Activated CD4-positive, alpha-beta T cell treated with anti-CD3 and anti-CD28 coated beads, Interleukin-2, Interleukin-6, amounts not matched to agents 100 ng/mL and 50 ng/mL, durations not matched to agents 16 hours and 8 hours (primary cell): ENCODE measurements around the gene PTGER4.

Source experiments
- DNase-seq: peaks from one replicate; pipeline ENCODE4 v3.0.0-alpha.2; 2020

Gene PTGER4

DNA sequence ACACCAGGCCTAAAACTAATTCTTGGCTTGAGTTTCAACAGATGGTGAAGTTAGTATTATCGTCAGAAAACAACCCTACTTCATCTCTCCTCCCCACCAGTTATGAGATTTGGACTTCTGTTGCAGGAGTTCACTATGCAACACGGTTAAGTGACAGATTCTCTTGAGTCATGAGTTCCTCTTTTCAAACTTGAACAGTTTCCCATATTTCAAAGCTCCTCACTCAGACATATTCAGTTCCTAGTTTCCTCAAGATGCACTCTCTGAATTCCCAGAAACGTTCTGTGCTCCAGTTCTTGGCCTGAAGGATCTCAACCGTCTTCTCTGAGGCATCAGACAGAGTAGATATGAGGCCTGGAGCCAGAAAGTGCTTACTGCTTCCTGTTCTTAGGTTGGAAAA is 7.3 kb upstream of the PTGER4 start:
- DNase-seq = no peak

DNA sequence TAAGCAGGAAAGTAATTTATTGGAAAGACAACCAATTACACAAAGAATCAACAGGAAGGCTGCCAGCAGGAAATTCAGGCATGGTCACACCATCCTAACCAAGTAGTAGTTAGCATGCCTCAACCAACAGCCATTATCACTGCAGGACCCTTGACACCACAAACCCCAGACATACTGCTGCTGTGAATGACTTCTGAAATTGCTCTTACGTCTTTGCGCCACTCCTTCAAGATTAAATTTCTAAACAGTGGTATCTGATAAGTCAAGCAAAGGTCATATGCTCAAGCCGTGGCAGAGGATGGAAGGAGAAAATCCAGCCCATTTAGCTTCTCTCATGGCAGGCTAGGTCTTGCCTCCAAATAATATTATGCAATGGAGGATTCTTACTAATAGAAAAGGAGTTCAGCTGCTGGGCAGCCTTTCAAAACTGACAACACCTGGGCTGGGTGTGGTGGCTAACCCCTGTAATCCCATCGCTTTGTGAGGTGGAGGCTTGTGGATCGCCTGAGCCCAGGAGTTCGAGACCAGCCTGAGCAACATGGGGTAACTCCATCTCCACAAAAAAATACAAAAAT is 5.0 kb upstream of the PTGER4 start:
- no peak for DNase-seq

DNA sequence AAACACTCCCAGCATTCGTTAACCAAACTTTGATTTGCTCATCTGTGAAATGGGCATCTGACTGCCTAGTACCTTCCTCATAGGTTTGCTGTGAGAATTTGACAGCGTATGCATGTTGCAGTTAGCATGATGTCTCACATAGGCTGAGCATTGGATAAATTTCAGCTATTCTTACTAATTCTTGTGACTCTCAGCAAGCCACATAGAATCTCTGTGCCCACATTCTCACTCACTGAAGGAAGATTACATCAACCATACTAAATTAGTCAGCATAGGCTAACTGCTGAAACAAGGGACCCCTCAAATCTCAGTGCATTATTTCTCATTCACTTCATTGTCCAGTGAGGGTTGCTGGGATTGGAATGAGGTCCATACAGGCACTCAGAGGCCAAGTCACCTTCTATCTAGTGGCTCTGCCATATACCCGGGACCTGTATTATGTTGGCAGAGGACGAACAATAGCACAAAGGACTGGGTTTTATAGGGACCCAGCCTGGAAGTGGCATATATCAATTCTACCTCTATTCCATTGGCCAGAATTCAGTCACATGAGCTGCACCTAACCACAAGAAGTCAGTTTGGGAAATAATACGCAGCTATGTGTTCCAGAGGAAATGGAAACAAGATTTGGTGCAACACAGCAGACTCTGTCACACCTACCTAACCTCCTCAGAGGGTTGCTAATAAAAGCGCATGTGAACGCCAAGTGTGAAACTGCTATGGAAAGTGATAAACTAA is 4.2 kb upstream of the PTGER4 start:
- peak; percentile 89 for DNase-seq

DNA sequence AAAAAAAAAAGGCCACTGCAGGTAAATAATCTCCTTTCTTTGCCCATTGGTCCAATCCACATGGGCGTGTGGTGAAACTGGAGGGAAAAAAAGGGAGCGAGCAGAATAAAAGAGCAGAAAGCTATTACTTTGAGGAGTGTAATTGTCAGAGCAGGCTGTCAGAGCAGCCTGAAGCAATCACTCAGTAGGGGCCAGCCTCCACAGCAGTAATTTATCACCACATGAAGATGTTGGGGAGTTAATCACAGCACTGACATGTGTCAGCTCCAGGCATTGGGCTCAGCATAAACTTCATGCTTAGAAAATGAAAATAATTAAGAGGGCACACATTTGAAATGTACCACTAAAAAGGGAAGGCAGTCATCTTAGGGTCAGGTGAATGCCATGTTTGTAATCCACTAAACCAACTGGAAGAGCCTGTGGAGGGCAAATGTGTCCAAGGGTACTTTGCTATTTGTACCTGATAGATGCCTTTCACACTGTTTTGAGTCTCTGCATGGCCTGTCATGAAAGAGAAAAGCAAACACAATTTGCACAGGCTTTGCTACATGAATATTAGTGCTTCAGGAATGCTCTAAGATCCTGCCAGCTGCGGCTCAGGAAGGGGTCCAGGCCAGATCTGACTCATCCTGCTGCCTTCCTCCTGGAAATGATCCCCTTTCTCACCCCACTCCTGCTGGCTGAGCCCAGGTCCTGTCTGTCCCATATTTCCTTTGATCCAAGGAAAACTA is 2.9 kb upstream of the PTGER4 start:
- no peak for DNase-seq

DNA sequence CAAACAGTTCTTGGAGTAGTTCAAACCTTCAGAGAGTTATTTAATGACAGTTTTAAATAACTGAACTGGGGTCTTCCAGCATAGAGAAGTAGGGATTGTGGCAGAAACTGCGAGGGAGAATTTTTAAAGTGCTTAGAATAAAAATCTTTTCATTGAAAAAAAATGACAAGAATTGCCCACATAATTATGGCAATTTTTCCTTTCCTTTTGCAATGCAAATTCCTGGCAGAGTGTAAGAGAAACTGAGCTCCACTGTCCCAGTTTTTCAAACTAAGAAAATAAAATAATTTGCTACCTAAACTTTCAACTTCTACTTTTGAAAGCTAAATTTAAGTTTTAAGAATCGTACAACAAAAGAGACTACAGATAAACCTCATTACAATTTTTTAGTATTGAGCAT is 2.3 kb upstream of the PTGER4 start:
- no peak for DNase-seq

DNA sequence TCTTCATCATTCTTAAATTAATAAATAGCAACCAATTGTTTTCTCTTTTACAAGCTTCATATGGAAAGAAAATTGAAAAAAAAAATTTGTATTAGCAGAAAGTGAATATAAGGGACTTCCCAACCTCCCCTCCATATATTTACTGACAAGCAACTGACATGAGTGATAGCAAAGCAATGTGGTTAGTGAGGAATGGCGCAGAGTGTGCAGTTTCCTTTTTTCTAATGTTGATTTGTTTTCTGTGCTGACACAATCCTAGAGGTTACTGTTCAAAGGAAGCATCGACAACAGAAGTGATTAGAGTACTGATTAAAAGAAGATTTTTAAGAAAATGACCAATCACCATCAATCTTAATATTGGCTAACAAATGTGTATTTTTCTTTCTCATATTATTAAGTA is 1.7 kb upstream of the PTGER4 start:
- DNase-seq = peak; percentile 84

DNA sequence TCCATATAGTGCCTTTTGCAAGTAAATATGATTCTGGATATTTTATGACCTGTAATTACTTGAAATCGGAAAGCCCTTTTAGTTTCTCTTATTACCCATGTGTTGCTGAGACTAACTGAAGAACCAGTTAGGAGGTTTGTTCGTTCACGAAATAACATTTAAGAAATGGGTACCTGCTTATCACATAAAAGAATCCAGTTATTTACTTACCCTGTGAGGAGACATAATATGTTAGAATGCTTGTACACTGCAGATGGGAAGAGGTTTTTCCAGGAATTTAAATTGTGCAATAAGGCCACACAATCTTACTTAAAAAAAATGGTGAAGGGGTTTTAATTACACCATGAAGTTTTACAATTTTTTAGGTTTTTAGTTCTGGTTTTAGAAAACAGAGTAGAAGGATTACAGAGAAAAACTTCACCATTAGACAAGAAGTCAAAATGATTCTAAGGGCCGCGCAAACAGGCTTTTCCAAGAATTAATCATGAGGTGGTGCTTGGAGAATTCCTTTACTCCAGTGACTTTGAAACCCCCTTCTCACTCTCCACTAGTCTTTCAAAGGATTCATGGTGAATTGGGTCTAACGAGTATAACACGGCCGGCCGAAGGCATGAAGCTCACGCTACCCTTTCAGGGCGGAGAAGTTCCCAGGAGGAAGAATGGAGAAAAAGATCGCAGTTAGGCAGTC is 1.1 kb upstream of the PTGER4 start:
- DNase-seq = no peak

DNA sequence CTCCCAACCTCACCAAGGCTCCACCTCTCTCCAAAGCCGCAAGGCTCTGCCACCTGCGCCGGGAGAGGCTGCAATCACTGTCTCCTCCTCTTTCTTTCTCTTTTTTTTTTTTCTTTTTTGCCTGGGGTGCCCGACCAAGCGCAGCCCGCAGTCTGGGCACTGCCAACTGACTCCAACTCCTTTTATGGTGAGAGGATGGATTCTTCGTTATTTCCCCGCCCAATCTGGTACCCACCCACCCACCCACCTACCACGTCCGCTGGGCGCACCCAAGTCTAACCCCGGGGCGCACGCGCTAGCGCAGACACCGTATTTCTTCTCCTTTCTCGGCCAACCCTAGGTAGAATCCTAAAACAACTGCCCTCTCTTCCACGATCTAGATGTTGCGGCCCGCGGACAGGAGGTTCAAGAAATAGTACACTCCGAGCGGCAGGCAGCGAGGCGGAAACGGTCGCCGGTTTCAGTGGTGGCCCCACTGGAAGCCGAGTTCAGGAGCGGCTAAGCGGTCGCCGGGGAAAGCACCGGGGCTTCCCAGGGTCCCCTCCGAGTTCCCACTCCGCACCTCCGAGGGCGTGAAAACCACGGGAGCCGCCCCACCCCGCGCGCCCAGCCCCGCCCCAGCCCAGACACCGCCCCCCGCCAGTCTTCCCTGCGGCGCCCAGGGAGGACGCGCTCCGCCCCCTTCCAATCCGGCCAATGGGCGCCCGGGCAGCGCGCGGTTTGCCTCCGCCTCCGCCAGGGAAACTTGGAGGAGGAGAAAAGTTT is 385 bp upstream of the PTGER4 start:
- peak; percentile 98 for DNase-seq

DNA sequence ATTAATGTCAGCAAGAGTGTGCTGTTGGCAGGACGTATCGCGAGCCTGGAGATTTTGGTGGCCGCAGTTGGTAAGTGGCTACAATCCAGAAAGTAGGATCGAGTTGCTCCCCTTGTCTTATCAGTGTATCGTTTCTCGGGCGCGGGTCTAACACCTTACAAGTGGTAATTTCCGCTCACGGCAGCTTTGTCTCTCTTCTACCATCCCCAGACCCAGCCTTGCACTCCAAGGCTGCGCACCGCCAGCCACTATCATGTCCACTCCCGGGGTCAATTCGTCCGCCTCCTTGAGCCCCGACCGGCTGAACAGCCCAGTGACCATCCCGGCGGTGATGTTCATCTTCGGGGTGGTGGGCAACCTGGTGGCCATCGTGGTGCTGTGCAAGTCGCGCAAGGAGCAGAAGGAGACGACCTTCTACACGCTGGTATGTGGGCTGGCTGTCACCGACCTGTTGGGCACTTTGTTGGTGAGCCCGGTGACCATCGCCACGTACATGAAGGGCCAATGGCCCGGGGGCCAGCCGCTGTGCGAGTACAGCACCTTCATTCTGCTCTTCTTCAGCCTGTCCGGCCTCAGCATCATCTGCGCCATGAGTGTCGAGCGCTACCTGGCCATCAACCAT is 1.1 kb downstream of the PTGER4 start:
- DNase-seq = peak; percentile 69

DNA sequence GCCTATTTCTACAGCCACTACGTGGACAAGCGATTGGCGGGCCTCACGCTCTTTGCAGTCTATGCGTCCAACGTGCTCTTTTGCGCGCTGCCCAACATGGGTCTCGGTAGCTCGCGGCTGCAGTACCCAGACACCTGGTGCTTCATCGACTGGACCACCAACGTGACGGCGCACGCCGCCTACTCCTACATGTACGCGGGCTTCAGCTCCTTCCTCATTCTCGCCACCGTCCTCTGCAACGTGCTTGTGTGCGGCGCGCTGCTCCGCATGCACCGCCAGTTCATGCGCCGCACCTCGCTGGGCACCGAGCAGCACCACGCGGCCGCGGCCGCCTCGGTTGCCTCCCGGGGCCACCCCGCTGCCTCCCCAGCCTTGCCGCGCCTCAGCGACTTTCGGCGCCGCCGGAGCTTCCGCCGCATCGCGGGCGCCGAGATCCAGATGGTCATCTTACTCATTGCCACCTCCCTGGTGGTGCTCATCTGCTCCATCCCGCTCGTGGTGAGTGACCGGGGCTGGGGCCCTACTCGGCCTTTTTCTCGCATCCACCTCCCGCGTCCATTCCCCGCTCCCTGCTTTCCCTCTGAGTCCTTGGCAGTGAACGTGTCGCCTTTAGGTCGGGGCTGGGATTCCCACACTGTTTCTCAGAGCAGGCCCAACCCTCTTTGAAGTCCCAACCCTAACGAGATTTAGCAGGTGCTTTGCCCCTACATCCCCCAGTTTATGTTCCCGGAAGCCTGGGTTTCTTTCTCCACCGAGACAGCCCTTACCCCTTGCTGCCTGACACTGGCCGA is 1.8 kb downstream of the PTGER4 start:
- peak; percentile 62 for DNase-seq

DNA sequence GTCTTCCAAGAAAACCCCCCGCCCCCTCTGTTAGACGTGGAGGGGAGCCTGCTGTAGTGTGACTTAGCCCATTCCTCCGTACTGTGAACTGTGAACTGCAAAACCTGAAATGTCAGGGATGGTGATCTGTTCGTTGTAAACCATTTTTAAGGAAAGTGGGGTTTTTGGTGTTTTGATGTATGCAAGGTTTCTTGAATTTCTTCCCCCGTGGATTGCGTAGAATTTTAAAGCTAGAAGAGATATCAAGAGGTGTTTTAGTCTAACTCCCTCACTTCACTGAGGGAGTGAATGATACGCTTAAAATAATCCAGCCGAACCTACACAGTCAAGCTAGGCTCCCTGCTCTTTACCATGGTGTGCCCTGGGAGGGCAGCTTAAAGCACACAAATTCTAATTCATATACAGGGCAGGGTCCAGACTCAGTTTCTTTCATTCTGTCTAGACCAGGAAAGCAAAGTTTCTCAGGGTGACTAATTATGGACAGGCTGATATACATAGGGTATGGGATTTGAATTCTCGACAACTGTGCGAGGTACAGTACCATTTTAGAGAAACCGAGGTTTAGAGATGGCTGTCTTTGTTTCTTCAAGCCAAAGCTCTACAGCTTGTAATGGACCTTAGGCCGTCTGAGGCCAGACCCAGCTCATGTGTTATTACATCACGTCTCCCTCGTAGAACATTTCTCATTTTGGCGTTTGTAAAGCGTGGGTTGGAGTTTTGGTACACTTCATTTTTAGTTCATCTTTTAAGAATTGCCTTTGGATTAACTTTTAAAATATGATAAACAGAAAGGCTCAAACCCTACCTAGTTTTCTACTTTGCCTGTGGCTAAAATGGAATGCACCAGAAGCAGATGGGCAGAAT is 2.7 kb downstream of the PTGER4 start:
- DNase-seq = peak; percentile 53

DNA sequence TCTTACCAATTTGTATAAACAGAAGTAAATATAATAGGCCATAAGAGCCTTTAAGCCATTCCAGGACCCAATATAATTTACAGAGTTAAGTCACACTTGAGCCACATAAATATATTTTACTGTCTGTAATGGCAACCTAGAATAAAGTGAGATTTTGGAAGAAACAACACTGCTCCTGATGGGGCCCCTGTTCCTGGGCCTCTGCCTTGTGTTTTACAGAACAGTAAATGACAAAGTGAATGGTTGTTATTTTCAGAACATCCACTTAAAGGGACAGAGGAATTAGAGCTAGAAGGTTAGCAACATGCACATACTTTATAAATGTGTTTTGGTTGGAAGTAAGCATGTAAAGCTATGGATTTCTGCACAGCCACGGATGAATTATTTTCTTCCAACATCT is 3.6 kb downstream of the PTGER4 start:
- no peak for DNase-seq

DNA sequence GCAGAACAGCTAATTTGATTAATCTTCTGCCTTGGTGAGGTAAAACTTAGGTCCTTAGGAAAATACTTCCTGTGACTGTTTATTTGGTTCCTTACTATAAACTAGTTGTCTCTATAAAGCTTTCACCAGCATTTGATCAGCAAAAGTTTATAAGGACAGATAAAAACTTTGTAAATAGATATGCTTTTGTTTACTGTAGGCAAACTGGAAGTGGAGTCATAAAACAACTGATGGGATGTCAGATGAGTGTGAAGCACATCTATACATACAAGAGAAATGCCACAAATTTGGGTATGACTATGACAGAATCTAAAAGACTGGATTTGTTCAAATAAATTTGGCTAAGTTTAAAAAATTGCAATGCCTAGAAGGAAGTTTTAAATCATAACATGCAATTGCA is 5.5 kb downstream of the PTGER4 start:
- DNase-seq = no peak

DNA sequence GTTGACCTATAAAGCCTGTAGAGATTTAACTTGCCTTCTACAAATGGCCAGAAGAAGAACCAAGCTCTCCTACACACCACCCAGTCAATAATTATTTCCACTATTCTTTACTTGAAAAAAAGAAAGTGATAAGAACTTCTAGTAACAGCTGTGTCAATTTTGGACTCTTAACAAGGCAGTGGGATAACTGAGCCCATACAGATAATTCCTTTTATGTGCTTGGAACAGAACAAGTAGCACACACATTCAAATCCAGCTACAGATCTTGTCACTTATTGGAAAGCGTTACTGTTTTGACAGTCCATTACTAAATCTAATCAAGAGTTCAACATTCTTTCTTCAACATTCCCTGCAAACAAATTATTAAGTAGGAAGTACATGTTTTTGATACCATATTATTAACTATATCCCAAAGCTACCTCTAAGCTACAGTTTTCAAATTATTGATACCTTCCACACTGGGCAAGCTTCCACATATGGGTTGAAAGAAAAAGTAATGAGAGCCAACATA is 6.3 kb downstream of the PTGER4 start:
- DNase-seq = no peak

DNA sequence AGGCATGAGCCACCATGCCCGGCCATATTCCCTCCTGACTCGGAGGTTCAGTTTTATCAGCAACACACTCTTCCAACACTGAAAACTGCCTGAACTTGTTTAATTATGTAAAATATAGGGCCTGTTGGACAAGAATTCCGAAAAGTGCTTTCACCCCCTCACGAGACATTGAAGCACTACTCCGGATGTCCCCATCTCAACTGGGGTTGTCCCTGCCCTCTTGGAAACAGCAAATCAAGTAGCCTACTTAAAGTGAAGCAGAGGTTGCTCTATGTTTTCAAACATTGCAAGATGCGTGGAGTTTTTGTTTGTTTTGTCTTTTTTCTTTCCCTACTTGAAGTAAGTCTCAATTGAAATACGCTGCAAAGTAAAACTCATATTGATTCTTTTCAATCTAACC is 7.6 kb downstream of the PTGER4 start:
- DNase-seq = peak; percentile 66

DNA sequence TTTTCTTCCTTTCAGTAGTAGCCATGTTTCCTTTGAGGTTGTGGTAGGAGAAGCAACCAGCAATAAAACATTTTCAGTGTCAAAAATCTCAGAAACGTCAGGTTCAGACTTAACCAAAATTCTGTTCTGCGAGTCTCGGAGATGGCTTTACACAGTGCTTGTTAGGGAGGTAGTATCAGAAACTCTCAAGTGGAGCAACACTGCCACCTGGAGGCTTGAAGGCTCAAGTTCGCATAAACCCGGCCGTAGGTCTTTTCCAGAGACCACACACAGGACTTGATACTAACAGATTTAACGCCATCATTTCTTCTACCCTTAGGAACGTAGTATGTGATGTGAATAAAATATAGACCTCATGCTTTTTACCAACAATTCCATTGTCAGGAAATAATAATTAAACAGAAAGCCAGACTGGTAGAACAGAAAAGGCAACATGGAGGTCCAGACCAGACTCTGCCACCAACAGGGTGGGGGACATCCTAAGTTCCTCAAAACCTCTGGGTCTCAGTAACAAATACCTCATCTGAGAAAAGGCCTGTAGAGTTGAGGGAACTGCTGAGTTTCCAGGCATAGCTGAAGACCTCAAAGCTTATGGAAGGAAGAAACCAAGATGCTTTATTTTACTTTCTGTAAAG is 8.5 kb downstream of the PTGER4 start:
- peak; percentile 90 for DNase-seq

DNA sequence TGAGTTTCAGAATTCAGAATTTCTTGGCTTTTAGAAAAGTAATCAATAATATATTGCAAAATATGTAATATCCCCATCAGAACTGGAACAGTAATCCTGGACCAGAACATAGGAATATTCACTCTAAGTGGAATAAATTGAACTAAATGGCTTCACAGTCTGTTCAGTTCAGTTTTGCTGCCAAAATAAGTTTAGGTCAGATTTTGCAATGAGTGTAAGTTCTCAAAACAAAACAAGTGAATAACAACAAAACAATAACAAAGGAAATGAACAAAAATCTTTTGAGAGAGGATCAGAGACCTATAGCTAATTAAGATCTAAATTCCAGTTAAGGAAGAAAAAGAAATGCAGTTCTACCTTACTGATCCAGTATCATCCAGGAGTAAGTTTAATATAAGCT is 9.3 kb downstream of the PTGER4 start:
- DNase-seq = no peak

DNA sequence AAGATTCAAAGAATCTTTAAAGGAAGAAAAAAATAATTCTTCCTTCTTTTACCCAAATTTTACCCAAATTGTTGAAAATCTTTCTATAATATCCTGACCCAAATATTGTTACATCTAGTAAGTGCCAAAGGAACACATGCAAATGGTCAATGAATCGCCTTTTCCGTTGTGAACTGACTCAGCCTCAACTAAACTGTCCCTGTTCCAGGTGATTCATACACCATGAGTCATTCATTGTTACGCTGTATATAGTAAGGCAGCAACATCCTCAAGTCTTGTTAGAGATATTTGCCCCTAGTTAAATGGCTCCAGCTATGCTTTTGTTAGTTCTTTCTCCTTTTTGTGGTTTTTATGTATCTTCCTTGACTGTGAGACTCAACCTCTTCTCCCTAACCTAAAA is 9.7 kb downstream of the PTGER4 start:
- DNase-seq = peak; percentile 88

DNA sequence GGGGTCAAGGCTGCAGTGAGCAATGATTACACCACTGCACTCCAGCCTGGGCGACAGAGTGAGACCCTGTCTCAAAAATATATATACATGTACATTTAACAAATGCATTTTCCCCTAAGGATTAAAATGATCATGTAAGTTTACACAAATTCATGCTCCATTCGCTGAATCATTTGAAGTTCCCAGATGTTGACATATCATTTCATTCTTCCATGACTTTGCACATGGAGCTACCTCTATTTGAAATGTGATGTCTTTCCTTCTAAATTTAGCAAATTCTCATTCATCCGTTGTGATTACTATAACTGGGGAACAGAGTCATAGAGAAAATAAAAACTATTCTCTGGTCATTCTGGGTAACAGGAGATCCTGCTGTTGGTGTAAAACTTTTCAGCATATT is 10.6 kb downstream of the PTGER4 start:
- no peak for DNase-seq

DNA sequence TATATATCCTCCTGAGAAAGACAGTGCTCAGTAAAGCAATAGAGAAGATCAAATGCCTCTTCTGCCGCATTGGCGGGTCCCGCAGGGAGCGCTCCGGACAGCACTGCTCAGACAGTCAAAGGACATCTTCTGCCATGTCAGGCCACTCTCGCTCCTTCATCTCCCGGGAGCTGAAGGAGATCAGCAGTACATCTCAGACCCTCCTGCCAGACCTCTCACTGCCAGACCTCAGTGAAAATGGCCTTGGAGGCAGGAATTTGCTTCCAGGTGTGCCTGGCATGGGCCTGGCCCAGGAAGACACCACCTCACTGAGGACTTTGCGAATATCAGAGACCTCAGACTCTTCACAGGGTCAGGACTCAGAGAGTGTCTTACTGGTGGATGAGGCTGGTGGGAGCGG is 12.2 kb downstream of the PTGER4 start:
- no peak for DNase-seq
